K562 (cell line): ENCODE data around the gene SMG9. TPM values are rescaled to one million over a fixed set of nuclear protein-coding genes. Genes with fewer than 3 reads are reported as not detected.

Experiments used
- BCOR ChIP-seq: fragments of 450-650 bp; IDR thresholded peaks from 2 replicates; pipeline ENCODE4 v1.6.1; 2016
- ELK1 ChIP-seq: sonication (generic); formaldehyde crosslinking; IDR thresholded peaks from 2 replicates; pipeline ENCODE4 v1.8.1; 2022; ENCODE audit warnings: missing genetic modification reagents
- KLF6 ChIP-seq: fragments of 250-450 bp; sonication (Bioruptor Pico); IDR thresholded peaks from 2 replicates; pipeline ENCODE4 v1.4.0; 2020; ENCODE audit warnings: mild to moderate bottlenecking, moderate library complexity, borderline replicate concordance
- MAFF ChIP-seq: IDR thresholded peaks from 2 replicates; pipeline ENCODE4 v1.6.1; 2012; ENCODE audit warnings: low read length, improper control_type of control experiment
- MEIS2 ChIP-seq: fragments of 450-650 bp; IDR thresholded peaks from 2 replicates; pipeline ENCODE4 v1.6.1; 2014; ENCODE audit warnings: mild to moderate bottlenecking; ENCODE audit not compliant: partially characterized antibody
- NFRKB ChIP-seq: fragments of 450-650 bp; IDR thresholded peaks from 2 replicates; pipeline ENCODE4 v1.6.1; 2016; ENCODE audit warnings: low read depth
- NFXL1 ChIP-seq: fragments of 450-650 bp; formaldehyde crosslinking; IDR thresholded peaks from 2 replicates; pipeline ENCODE4 v1.4.0; 2021; ENCODE audit warnings: mild to moderate bottlenecking
- RAD21 ChIP-seq, 2 experiments: fragments of 250-450 bp in 1 of 2; fragments of 450-650 bp in 1 of 2; sonication (Bioruptor Pico) in 1 of 2; formaldehyde crosslinking in 1 of 2; IDR thresholded peaks in 1 of 2; conservative IDR thresholded peaks in 1 of 2; 2 replicates each; pipeline versions ENCODE4 v1.4.0 to v1.8.0; 2020 to 2022; ENCODE audit warnings: mild to moderate bottlenecking in 2 of 2, moderate library complexity in 1 of 2
- RERE ChIP-seq: sonication (generic); formaldehyde crosslinking; IDR thresholded peaks from 2 replicates; pipeline ENCODE4 v1.8.0; 2023; ENCODE audit warnings: missing genetic modification reagents, mild to moderate bottlenecking, borderline replicate concordance
- SNRNP70 ChIP-seq: fragments of 200-400 bp; formaldehyde crosslinking; optimal IDR thresholded peaks from 2 replicates; pipeline ENCODE3; 2017; ENCODE audit warnings: low read depth, low read length
- TBP ChIP-seq: optimal IDR thresholded peaks from 2 replicates; pipeline ENCODE3; 2011; ENCODE audit warnings: low read depth, low read length, improper control_type of control experiment
- TCF15 ChIP-seq: fragments of 250-450 bp; sonication (Bioruptor Pico); IDR thresholded peaks from 2 replicates; pipeline ENCODE4 v1.8.0; 2022; ENCODE audit warnings: moderate library complexity, mild to moderate bottlenecking, inconsistent platforms
- TCF3 ChIP-seq: sonication (generic); formaldehyde crosslinking; IDR thresholded peaks from 2 replicates; pipeline ENCODE4 v1.4.0; 2020; ENCODE audit warnings: mild to moderate bottlenecking, missing genetic modification reagents
- XRCC3 ChIP-seq: fragments of 450-650 bp; IDR thresholded peaks from 2 replicates; pipeline ENCODE4 v1.6.1; 2017; ENCODE audit warnings: mild to moderate bottlenecking, moderate library complexity
- ZKSCAN8 ChIP-seq: fragments of 200-800 bp; sonication (Bioruptor generic); IDR thresholded peaks from 2 replicates; pipeline ENCODE4 v1.6.1; 2016; ENCODE audit warnings: missing genetic modification characterization, missing compliant biosample characterization
- ZNF12 ChIP-seq: sonication (generic); formaldehyde crosslinking; IDR thresholded peaks from 2 replicates; pipeline ENCODE4 v1.4.0; 2020; ENCODE audit warnings: mild to moderate bottlenecking, missing genetic modification reagents
- ZNF121 ChIP-seq: sonication (generic); formaldehyde crosslinking; conservative IDR thresholded peaks from 2 replicates; pipeline ENCODE4 v1.8.0; 2022; ENCODE audit warnings: missing genetic modification reagents
- ZNF274 ChIP-seq: IDR thresholded peaks from 2 replicates; pipeline ENCODE4 v1.6.1; 2011; ENCODE audit warnings: low read depth, mild to moderate bottlenecking, low read length, moderate library complexity, borderline replicate concordance
- ZNF311 ChIP-seq: fragments of 250-450 bp; sonication (Bioruptor Pico); IDR thresholded peaks from 2 replicates; pipeline ENCODE4 v1.4.0; 2020; ENCODE audit warnings: mild to moderate bottlenecking, moderate library complexity
- ZNF561 ChIP-seq: fragments of 450-650 bp; formaldehyde crosslinking; conservative IDR thresholded peaks from 2 replicates; pipeline ENCODE4 v1.4.0; 2020; ENCODE audit warnings: mild to moderate bottlenecking, moderate library complexity
- ZNF764 ChIP-seq: fragments of 250-450 bp; sonication (Bioruptor Pico); IDR thresholded peaks from 2 replicates; pipeline ENCODE4 v1.4.0; 2020; ENCODE audit warnings: low read depth, mild to moderate bottlenecking, moderate library complexity
- polyA plus RNA-seq, 8 experiments: library from polyadenylated mRNA; depleted of rRNA in 4 of 8; stranded (reverse) in 5 of 8; unstranded in 3 of 8; fragments of >200 nt; fragmentation: Nextera tagmentation in 2 of 8; fragmentation: Illumina TruSeq in 1 of 8; extraction: Ambion mirVana in 2 of 8; extraction: Trizol in 1 of 8; gene quantifications; 2 replicates each; pipeline versions ENCODE4 v1.2.1 to v1.2.3, GENCODE V29; 2011 to 2014; ENCODE audit warnings: inconsistent platforms in 1 of 8, missing spikeins in 1 of 8
- total RNA-seq, 7 experiments: library from RNA; depleted of rRNA in 6 of 7; stranded (reverse); fragments of >200 nt in 6 of 7; fragmentation: Illumina TruSeq in 2 of 7; extraction: Trizol in 2 of 7; gene quantifications; 2 replicates each; pipeline versions ENCODE4 v1.2.1 to v1.2.3, GENCODE V29; 2011 to 2021; ENCODE audit warnings: low replicate concordance in 1 of 7
- TF ChIP-seq, protein P1 (sequence below): fragments of 450-650 bp; IDR thresholded peaks from 2 replicates; pipeline ENCODE4 v1.7.0; 2016; ENCODE audit warnings: borderline replicate concordance

Gene SMG9
- total and polyA plus RNA-seq, 9 of the 15 experiments (the other 6 are each of a cell fraction or from before 2014, with no cell fraction given): 1.7 to 79.7 (median 40.2) TPM

GRCh38 chr19:43773725-43774102, 19.0 kb upstream of the SMG9 start (continued):
- TF ChIP-seq, protein P1, sequence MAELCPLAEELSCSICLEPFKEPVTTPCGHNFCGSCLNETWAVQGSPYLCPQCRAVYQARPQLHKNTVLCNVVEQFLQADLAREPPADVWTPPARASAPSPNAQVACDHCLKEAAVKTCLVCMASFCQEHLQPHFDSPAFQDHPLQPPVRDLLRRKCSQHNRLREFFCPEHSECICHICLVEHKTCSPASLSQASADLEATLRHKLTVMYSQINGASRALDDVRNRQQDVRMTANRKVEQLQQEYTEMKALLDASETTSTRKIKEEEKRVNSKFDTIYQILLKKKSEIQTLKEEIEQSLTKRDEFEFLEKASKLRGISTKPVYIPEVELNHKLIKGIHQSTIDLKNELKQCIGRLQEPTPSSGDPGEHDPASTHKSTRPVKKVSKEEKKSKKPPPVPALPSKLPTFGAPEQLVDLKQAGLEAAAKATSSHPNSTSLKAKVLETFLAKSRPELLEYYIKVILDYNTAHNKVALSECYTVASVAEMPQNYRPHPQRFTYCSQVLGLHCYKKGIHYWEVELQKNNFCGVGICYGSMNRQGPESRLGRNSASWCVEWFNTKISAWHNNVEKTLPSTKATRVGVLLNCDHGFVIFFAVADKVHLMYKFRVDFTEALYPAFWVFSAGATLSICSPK: no peak
- TF ChIP-seq ZNF561 (CRISPR knock-in tag) (no peak), NFXL1 (CRISPR knock-in tag) (no peak), ZNF274 (no peak), KLF6 (CRISPR knock-in tag) (no peak), NFRKB (0 out of 2 replicates have a peak, but pooled peaks have one; percentile 48), SNRNP70 (no peak), RERE (CRISPR knock-in tag) (no peak), TCF15 (CRISPR knock-in tag) (no peak), ELK1 (CRISPR knock-in tag) (no peak), MEIS2 (no peak), MAFF (no peak), TBP (peak; percentile 56), ZKSCAN8 (CRISPR knock-in tag) (no peak), XRCC3 (no peak), ZNF764 (CRISPR knock-in tag) (no peak), ZNF12 (CRISPR knock-in tag) (no peak), ZNF311 (CRISPR knock-in tag) (no peak), TCF3 (CRISPR knock-in tag) (peak; percentile 75), BCOR (no peak), ZNF121 (CRISPR knock-in tag) (no peak), RAD21 (CRISPR knock-in tag; conservative IDR thresholded peaks at IDR 0.05 in 1 of 2, IDR thresholded peaks at IDR 0.05 in 1 of 2) (0 out of 4 replicates have a peak, but pooled peaks of 1 of the 2 experiments have one; percentile 6)
